NB4 (cell line): ENCODE measurements around the gene SPTBN5.

Experiments used
- CTCF ChIP-seq: IDR thresholded peaks from one replicate; pipeline ENCODE4 v1.5.1; 2012; ENCODE audit warnings: low read depth, low read length
- MAX ChIP-seq: IDR thresholded peaks from 2 replicates; pipeline ENCODE4 v1.6.1; 2011; ENCODE audit warnings: low read depth, low read length

DNA sequence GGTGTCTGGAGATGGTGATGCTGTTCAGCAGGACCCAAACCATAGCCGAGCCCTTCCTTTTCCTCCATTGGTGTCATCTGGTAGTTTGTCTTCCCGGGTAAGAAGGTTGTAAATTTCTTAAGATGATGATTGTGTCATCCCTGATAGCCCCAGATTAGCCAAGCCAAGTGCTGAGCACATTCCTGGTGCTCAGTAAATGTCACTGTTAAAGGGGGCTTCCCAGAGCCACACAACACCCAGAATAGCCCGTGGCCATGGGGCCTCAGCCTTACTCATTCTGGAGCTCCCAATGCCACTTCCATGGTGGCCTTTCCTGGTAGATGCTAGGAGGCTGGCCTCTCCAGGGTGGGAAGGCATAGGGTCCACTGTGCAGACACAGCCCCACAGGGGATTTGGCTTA, 59.8 kb downstream of the SPTBN5 start:
- no peak for TF ChIP-seq CTCF
- TF ChIP-seq MAX = no peak
